NCI-H2107 treated with DMSO at 0.1 percent for 48 hours (cell line): ENCODE data around the gene SH3RF1.

Experiments
- DNase-seq: peaks from one replicate; lab custom pipeline; 2025; ENCODE audit not compliant: unreplicated experiment; lab: John Stamatoyannopoulos, UW

Gene SH3RF1

GRCh38 chr4:169167957-169168858 lies 102.5 kb downstream of the SH3RF1 start:
- no peak for DNase-seq

GRCh38 chr4:169164669-169165415 lies 105.9 kb downstream of the SH3RF1 start:
- DNase-seq: no peak

GRCh38 chr4:169163947-169164668 lies 106.6 kb downstream of the SH3RF1 start:
- DNase-seq: no peak

- no peak for DNase-seq
Measured at GRCh38 chr4:169163495-169163894, 107.3 kb downstream of the SH3RF1 start.

- no peak for DNase-seq
Measured at GRCh38 chr4:169160825-169161224, 109.9 kb downstream of the SH3RF1 start.

- DNase-seq: no peak
Measured at GRCh38 chr4:169159624-169160171, 111.1 kb downstream of the SH3RF1 start.

- no peak for DNase-seq
Measured at GRCh38 chr4:169158861-169159260, 111.9 kb downstream of the SH3RF1 start.

GRCh38 chr4:169158046-169158445 lies 112.7 kb downstream of the SH3RF1 start:
- no peak for DNase-seq

- DNase-seq: no peak
Measured at GRCh38 chr4:169156392-169156791, 114.4 kb downstream of the SH3RF1 start.

GRCh38 chr4:169154121-169154520 lies 116.6 kb downstream of the SH3RF1 start:
- DNase-seq: no peak

- no peak for DNase-seq
Measured at GRCh38 chr4:169153481-169154087, 117.2 kb downstream of the SH3RF1 start.

GRCh38 chr4:169152899-169153298 lies 117.9 kb downstream of the SH3RF1 start:
- no peak for DNase-seq

- no peak for DNase-seq
Measured at GRCh38 chr4:169152098-169152497, 118.7 kb downstream of the SH3RF1 start.

GRCh38 chr4:169151671-169152070 lies 119.1 kb downstream of the SH3RF1 start:
- DNase-seq: no peak

- no peak for DNase-seq
Measured at GRCh38 chr4:169150806-169151205, 120.0 kb downstream of the SH3RF1 start.

- no peak for DNase-seq
Measured at GRCh38 chr4:169148885-169149284, 121.9 kb downstream of the SH3RF1 start.

- DNase-seq: no peak
Measured at GRCh38 chr4:169147191-169147590, 123.6 kb downstream of the SH3RF1 start.

- DNase-seq: no peak
Measured at GRCh38 chr4:169144061-169144600, 126.6 kb downstream of the SH3RF1 start.

GRCh38 chr4:169143335-169143734 lies 127.4 kb downstream of the SH3RF1 start:
- no peak for DNase-seq

- DNase-seq: no peak
Measured at GRCh38 chr4:169142906-169143305, 127.8 kb downstream of the SH3RF1 start.
